GM11168 (cell line): ENCODE measurements around the gene OLFM2.
"Not testable (repeated sequence)": the region's sequence is repeated elsewhere in the genome, so short reads cannot be mapped to it uniquely, and the experiment has no call there.

ENCODE experiments used
- in situ Hi-C: fragments of 300-500 bp; cut with MboI; formaldehyde crosslinking; loops from one replicate; pipeline ENCODE4 v1.12.0; 2022; ENCODE audit warnings: low sequenced_read_pairs; ENCODE audit not compliant: unreplicated experiment

The OLFM2 gene

GRCh38 chr19:9945319-9945966 lies 9.1 kb upstream of the OLFM2 start:
- in situ Hi-C loops, result loop anchor here (10.0 to 25.0 kb wide), 3 partner anchors 79 to 442 kb away; partner anchors contain the start of genes S1PR2 and TYK2

- in situ Hi-C loops, result loop anchor here (10.0 to 25.0 kb wide), 3 partner anchors 81 to 444 kb away; partner anchors contain the start of genes S1PR2 and TYK2
Measured at GRCh38 chr19:9943744-9944143, 7.4 kb upstream of the OLFM2 start.

GRCh38 chr19:9941671-9942070 lies 5.4 kb upstream of the OLFM2 start:
- in situ Hi-C loops, result loop anchor here (10.0 to 25.0 kb wide), 3 partner anchors 83 to 446 kb away; partner anchors contain the start of genes S1PR2 and TYK2

GRCh38 chr19:9941231-9941630 lies 4.9 kb upstream of the OLFM2 start:
- in situ Hi-C loops, result loop anchor here (10.0 to 25.0 kb wide), 3 partner anchors 84 to 446 kb away; partner anchors contain the start of genes S1PR2 and TYK2

- in situ Hi-C loops, result loop anchor here (10.0 to 25.0 kb wide), 3 partner anchors 84 to 447 kb away; partner anchors contain the start of genes S1PR2 and TYK2
Measured at GRCh38 chr19:9940778-9941177, 4.5 kb upstream of the OLFM2 start.

- in situ Hi-C loops, result loop anchor here (25.0 kb wide), 2 partner anchors 298 to 448 kb away; partner anchors contain the start of genes S1PR2 and TYK2
Measured at GRCh38 chr19:9939301-9939913, 3.1 kb upstream of the OLFM2 start.

- in situ Hi-C loops, result loop anchor here (25.0 kb wide), 2 partner anchors 300 to 450 kb away; partner anchors contain the start of genes S1PR2 and TYK2
Measured at GRCh38 chr19:9937001-9937411, 691 bp upstream of the OLFM2 start.

- in situ Hi-C loops, result loop anchor here (25.0 kb wide), 2 partner anchors 302 to 452 kb away; partner anchors contain the start of genes S1PR2 and TYK2
Measured at GRCh38 chr19:9935506-9936325, 599 bp downstream of the OLFM2 start.

- in situ Hi-C loops, result loop anchor here (25.0 kb wide), 2 partner anchors 303 to 453 kb away; partner anchors contain the start of genes S1PR2 and TYK2
Measured at GRCh38 chr19:9934132-9934950, 2.0 kb downstream of the OLFM2 start.

GRCh38 chr19:9932835-9933234 lies 3.5 kb downstream of the OLFM2 start:
- in situ Hi-C loops, result loop anchor here (25.0 kb wide), 2 partner anchors 304 to 454 kb away; partner anchors contain the start of genes S1PR2 and TYK2

GRCh38 chr19:9931629-9932028 lies 4.7 kb downstream of the OLFM2 start:
- in situ Hi-C loops, result loop anchor here (25.0 kb wide), 2 partner anchors 306 to 456 kb away; partner anchors contain the start of genes S1PR2 and TYK2

- in situ Hi-C loops, result no loop called here
Measured at GRCh38 chr19:9923440-9923839, 12.9 kb downstream of the OLFM2 start.

- in situ Hi-C loops, result not testable (repeated sequence)
Measured at GRCh38 chr19:9922782-9923379, 13.4 kb downstream of the OLFM2 start.

GRCh38 chr19:9917321-9917720 lies 19.0 kb downstream of the OLFM2 start:
- in situ Hi-C loops, result no loop called here

GRCh38 chr19:9916719-9917118 lies 19.6 kb downstream of the OLFM2 start:
- in situ Hi-C loops, result no loop called here

- in situ Hi-C loops, result no loop called here
Measured at GRCh38 chr19:9914315-9915207, 21.8 kb downstream of the OLFM2 start.

GRCh38 chr19:9914001-9914314 lies 22.4 kb downstream of the OLFM2 start:
- in situ Hi-C loops, result no loop called here
